Caco-2 (cell line): ENCODE data around the gene ANAPC7. TPM values are rescaled to one million over a fixed set of nuclear protein-coding genes. Genes with fewer than 3 reads are reported as not detected.

Experiments used
- BruUV-seq: library from RNA; stranded (reverse); fragments of 400-500 nt; replicated peaks from 2 replicates; lab custom pipeline; 2021; lab: Mats Ljungman, UMichigan
- CTCF ChIA-PET: fragments of 300-600 bp; sonication (Branson Sonifier 250); formaldehyde crosslinking; loops from one replicate; lab custom pipeline; 2022; ENCODE audit warnings: antibody characterized with exemption; lab: Charles Lee
- POLR2A ChIA-PET: fragments of 300-600 bp; sonication (Branson Sonifier 250); formaldehyde crosslinking; loops from one replicate; lab custom pipeline; 2022; ENCODE audit warnings: antibody characterized with exemption; lab: Charles Lee
- DNase-seq, 2 experiments: peaks; one replicate each; pipeline versions ENCODE4 v3.0.0 to v3.0.0-alpha.2; 2020 to 2022
- H3K27me3 ChIP-seq: replicated peaks from 2 replicates; pipeline ENCODE4 v1.6.0; 2011; ENCODE audit warnings: low read length; ENCODE audit not compliant: control insufficient read depth, insufficient read depth
- H3K36me3 ChIP-seq: 2 replicates; pipeline ENCODE4 v1.5.1; 2011; ENCODE audit warnings: low read length; ENCODE audit not compliant: control insufficient read depth, insufficient read depth
- H3K4me1 ChIP-seq: fragments of 250-450 bp; sonication (Bioruptor Pico); 2 replicates; pipeline ENCODE4 v1.5.1; 2020; ENCODE audit warnings: mild to moderate bottlenecking
- H3K4me3 ChIP-seq: 2 replicates; pipeline ENCODE4 v1.5.1; 2011; ENCODE audit warnings: low read depth, mild to moderate bottlenecking, control low read depth, low read length
- H3K9me3 ChIP-seq: fragments of 250-450 bp; sonication (Bioruptor Pico); 2 replicates; pipeline ENCODE4 v1.5.1; 2020; ENCODE audit warnings: mild to moderate bottlenecking, moderate library complexity
- H3K27ac Mint-ChIP-seq: one replicate; pipeline ENCODE4 v1.8.0; 2022; ENCODE audit warnings: mixed read lengths; ENCODE audit not compliant: unreplicated experiment
- H3K27me3 Mint-ChIP-seq: one replicate; pipeline ENCODE4 v1.8.0; 2022; ENCODE audit warnings: mixed read lengths; ENCODE audit not compliant: insufficient read depth, unreplicated experiment
- H3K36me3 Mint-ChIP-seq: one replicate; pipeline ENCODE4 v1.8.0; 2022; ENCODE audit warnings: mild to moderate bottlenecking, mixed read lengths; ENCODE audit not compliant: insufficient read depth, unreplicated experiment
- H3K4me1 Mint-ChIP-seq: one replicate; pipeline ENCODE4 v1.8.0; 2022; ENCODE audit warnings: low read depth, mixed read lengths; ENCODE audit not compliant: unreplicated experiment
- H3K4me3 Mint-ChIP-seq: one replicate; pipeline ENCODE4 v1.8.0; 2022; ENCODE audit warnings: mild to moderate bottlenecking, moderate library complexity, mixed read lengths; ENCODE audit not compliant: unreplicated experiment
- H3K9me3 Mint-ChIP-seq: one replicate; pipeline ENCODE4 v1.8.0; 2022; ENCODE audit warnings: mixed read lengths; ENCODE audit not compliant: unreplicated experiment
- CTCF ChIP-seq, 2 experiments: fragments of 200-600 bp in 1 of 2; IDR thresholded peaks; 1 replicate in 1 of 2; 2 replicates in 1 of 2; pipeline versions ENCODE4 v1.5.1 to v1.8.0; 2011 to 2022; ENCODE audit warnings: antibody characterized with exemption in 1 of 2, control low read depth in 1 of 2, inconsistent platforms in 1 of 2, low read depth in 1 of 2, low read length in 1 of 2, mild to moderate bottlenecking in 1 of 2, moderate library complexity in 1 of 2; ENCODE audit not compliant: insufficient read depth in 1 of 2, severe bottlenecking in 1 of 2, unreplicated experiment in 1 of 2
- intact Hi-C: fragments of 100-400 bp; cut with micrococcal nuclease; formaldehyde crosslinking; loops from one replicate; pipeline ENCODE4 v1.10.0; 2022; ENCODE audit not compliant: unreplicated experiment
- total RNA-seq: library from RNA; stranded (reverse); gene quantifications from 2 replicates; pipeline ENCODE4 v1.2.3, GENCODE V29; 2022

Gene ANAPC7
- total RNA-seq, 1 experiment from 2014 or later = 93.8 TPM

GRCh38 chr12:110335481-110336045, 67.9 kb downstream of the ANAPC7 start:
- Mint-ChIP-seq H3K36me3 (peaks cover 99% of the 10 kb centered on the region), H3K4me3 (no peak overlapping the region), H3K9me3 (no peaks in the 10 kb centered on the region), H3K27ac (no peak overlapping the region), H3K4me1 (no peaks in the 10 kb centered on the region), H3K27me3 (no peaks in the 10 kb centered on the region)
- ChIA-PET POLR2A (no interaction called here), CTCF (interaction anchor here (0.7 kb wide), 1 partner anchor 54 kb away, joined by 3 read pairs; the partner anchor contains the start of gene ATP2A2)
- no peaks in the 10 kb centered on the region for H3K4me1 ChIP-seq
- no peaks in the 10 kb centered on the region for H3K27me3 ChIP-seq
- no peak for TF ChIP-seq CTCF (IDR thresholded peaks at IDR 0.05; ENCODE audit: insufficient read depth in 1 of 2, low read depth in 1 of 2, low read length in 1 of 2, severe bottlenecking in 1 of 2, unreplicated experiment in 1 of 2)
- H3K36me3 ChIP-seq = peaks cover 10% of the 10 kb centered on the region
- H3K4me3 ChIP-seq = no peak overlapping the region
- DNase-seq = no peak
- BruUV-seq = no TSS peak
- intact Hi-C loops = no loop called here
- H3K9me3 ChIP-seq = no peaks in the 10 kb centered on the region

- no peaks in the 10 kb centered on the region for H3K4me1 ChIP-seq
- no peaks in the 10 kb centered on the region for H3K27me3 Mint-ChIP-seq
- DNase-seq = no peak
- no peaks in the 10 kb centered on the region for H3K9me3 ChIP-seq
- no peak overlapping the region for H3K4me3 Mint-ChIP-seq
- ChIA-PET CTCF (no interaction called here), POLR2A (no interaction called here)
- intact Hi-C loops = no loop called here
- BruUV-seq = no TSS peak
- H3K27me3 ChIP-seq = no peaks in the 10 kb centered on the region
- no peaks in the 10 kb centered on the region for H3K9me3 Mint-ChIP-seq
- no peak overlapping the region for H3K27ac Mint-ChIP-seq
- no peak overlapping the region for H3K4me3 ChIP-seq
- peaks cover 11% of the 10 kb centered on the region for H3K36me3 ChIP-seq
- peaks cover 99% of the 10 kb centered on the region for H3K36me3 Mint-ChIP-seq
- no peak for TF ChIP-seq CTCF (IDR thresholded peaks at IDR 0.05; ENCODE audit: insufficient read depth in 1 of 2, low read depth in 1 of 2, low read length in 1 of 2, severe bottlenecking in 1 of 2, unreplicated experiment in 1 of 2)
- no peaks in the 10 kb centered on the region for H3K4me1 Mint-ChIP-seq
Observed at GRCh38 chr12:110333201-110333600, 70.3 kb downstream of the ANAPC7 start.

GRCh38 chr12:110330544-110330943, 73.0 kb downstream of the ANAPC7 start:
- Histone ChIP-seq H3K27me3 (no peaks in the 10 kb centered on the region), H3K9me3 (no peaks in the 10 kb centered on the region), H3K4me1 (no peaks in the 10 kb centered on the region), H3K4me3 (no peak overlapping the region), H3K36me3 (peaks cover 4% of the 10 kb centered on the region)
- no peak overlapping the region for H3K4me3 Mint-ChIP-seq
- H3K27me3 Mint-ChIP-seq = no peaks in the 10 kb centered on the region
- POLR2A ChIA-PET = interaction anchor here (0.7 kb wide), 1 partner anchor 145 kb away, joined by 3 read pairs; no protein-coding TSS in a partner anchor
- no peak for TF ChIP-seq CTCF (IDR thresholded peaks at IDR 0.05; ENCODE audit: insufficient read depth in 1 of 2, low read depth in 1 of 2, low read length in 1 of 2, severe bottlenecking in 1 of 2, unreplicated experiment in 1 of 2)
- CTCF ChIA-PET = interaction anchor here (0.6 kb wide), 1 partner anchor 207 kb away, joined by 5 read pairs; the partner anchor contains the start of gene IFT81
- H3K9me3 Mint-ChIP-seq = no peaks in the 10 kb centered on the region
- intact Hi-C loops = no loop called here
- H3K36me3 Mint-ChIP-seq = peaks cover 97% of the 10 kb centered on the region
- no peak overlapping the region for H3K27ac Mint-ChIP-seq
- no peaks in the 10 kb centered on the region for H3K4me1 Mint-ChIP-seq
- no peak for DNase-seq
- no TSS peak for BruUV-seq
